Panc1 (cell line): ENCODE measurements around the gene TMTC2. TPM values are rescaled to one million over a fixed set of nuclear protein-coding genes. Genes with fewer than 3 reads are reported as not detected.

Experiments
- ATAC-seq: fragments of 200-7000 bp; cut with Tn5 transposase; 2 replicates; pipeline ENCODE4 v1.9.1; 2020; ENCODE audit warnings: mild to moderate bottlenecking, moderate library complexity
- BruUV-seq: library from RNA; stranded (reverse); fragments of 400-500 nt; replicated peaks from 2 replicates; lab custom pipeline; 2021; lab: Mats Ljungman, UMichigan
- CTCF ChIA-PET: fragments of 300-600 bp; sonication (Branson Sonifier 250); formaldehyde crosslinking; loops from one replicate; lab custom pipeline; 2022; ENCODE audit warnings: antibody characterized with exemption; lab: Charles Lee
- POLR2A ChIA-PET: fragments of 300-600 bp; sonication (Branson Sonifier 250); formaldehyde crosslinking; loops from one replicate; lab custom pipeline; 2022; ENCODE audit warnings: antibody characterized with exemption; lab: Charles Lee
- DNase-seq: peaks from one replicate; pipeline ENCODE4 v3.0.0-alpha.2; 2010; ENCODE audit warnings: low read depth, low spot score
- H3K27ac ChIP-seq: 2 replicates; pipeline ENCODE4 v1.5.1; 2011; ENCODE audit warnings: mild to moderate bottlenecking, low read length, inconsistent platforms
- H3K27me3 ChIP-seq: fragments of 200-500 bp; sonication (Bioruptor generic); 2 replicates; pipeline ENCODE4 v1.6.0; 2014; ENCODE audit warnings: low read length, inconsistent platforms; ENCODE audit not compliant: control insufficient read depth, insufficient read depth
- H3K36me3 ChIP-seq: fragments of 200-500 bp; sonication (Bioruptor generic); 2 replicates; pipeline ENCODE4 v1.5.1; 2014; ENCODE audit warnings: inconsistent platforms, mild to moderate bottlenecking, low read length, moderate library complexity; ENCODE audit not compliant: control insufficient read depth, insufficient read depth
- H3K4me1 ChIP-seq: 2 replicates; pipeline ENCODE4 v1.5.1; 2011; ENCODE audit warnings: inconsistent platforms, mild to moderate bottlenecking, low read length, moderate library complexity; ENCODE audit not compliant: control insufficient read depth, insufficient read depth
- H3K4me3 ChIP-seq, 2 experiments: 2 replicates each; pipeline ENCODE4 v1.5.1; 2011 to 2012; ENCODE audit warnings: low read depth in 2 of 2, low read length in 2 of 2, mild to moderate bottlenecking in 2 of 2, inconsistent platforms in 1 of 2, moderate library complexity in 1 of 2
- H3K9me3 ChIP-seq: fragments of 200-500 bp; sonication (Bioruptor generic); 2 replicates; pipeline ENCODE4 v1.5.1; 2014; ENCODE audit warnings: low read depth, mild to moderate bottlenecking, inconsistent platforms, low read length, moderate library complexity; ENCODE audit not compliant: control insufficient read depth, insufficient read depth
- POLR2AphosphoS5 ChIP-seq: IDR thresholded peaks from 2 replicates; pipeline ENCODE4 v1.6.1; 2012; ENCODE audit warnings: mild to moderate bottlenecking, low read depth, low read length, moderate library complexity
- SIN3A ChIP-seq: IDR thresholded peaks from 2 replicates; pipeline ENCODE4 v1.6.1; 2012; ENCODE audit warnings: low read depth, mild to moderate bottlenecking, low read length, moderate library complexity, borderline replicate concordance; ENCODE audit not compliant: insufficient read depth
- TCF7L2 ChIP-seq: IDR thresholded peaks from 2 replicates; pipeline ENCODE4 v1.6.1; 2011; ENCODE audit warnings: mild to moderate bottlenecking, low read depth, low read length, inconsistent platforms
- in situ Hi-C: cut with HindIII; loops from 2 replicates; pipeline ENCODE4 v1.10.0; 2016; ENCODE audit warnings: low sequenced_read_pairs, low pct_unique_long_range_greater_than_20kb
- intact Hi-C: fragments of 100-400 bp; cut with micrococcal nuclease; formaldehyde crosslinking; loops from one replicate; pipeline ENCODE4 v1.10.0; 2022; ENCODE audit not compliant: unreplicated experiment
- total RNA-seq: library from RNA; stranded (reverse); gene quantifications from one replicate; pipeline ENCODE4 v1.2.1, GENCODE V29; 2021; ENCODE audit not compliant: unreplicated experiment
- TF ChIP-seq, protein P1 (sequence below): fragments of 450-650 bp; IDR thresholded peaks from 2 replicates; pipeline ENCODE4 v1.5.1; 2017; ENCODE audit warnings: mild to moderate bottlenecking
- TF ChIP-seq, protein P2 (sequence below), 2 experiments: IDR thresholded peaks; 2 replicates each; pipeline ENCODE4 v1.6.1; 2011 to 2012; ENCODE audit warnings: low read depth in 2 of 2, control low read depth in 1 of 2, low read length in 1 of 2, mild to moderate bottlenecking in 1 of 2, moderate library complexity in 1 of 2; ENCODE audit not compliant: insufficient read depth in 1 of 2

TMTC2 gene
- total RNA-seq, 1 experiment from 2014 or later, result 5.7 TPM

DNA sequence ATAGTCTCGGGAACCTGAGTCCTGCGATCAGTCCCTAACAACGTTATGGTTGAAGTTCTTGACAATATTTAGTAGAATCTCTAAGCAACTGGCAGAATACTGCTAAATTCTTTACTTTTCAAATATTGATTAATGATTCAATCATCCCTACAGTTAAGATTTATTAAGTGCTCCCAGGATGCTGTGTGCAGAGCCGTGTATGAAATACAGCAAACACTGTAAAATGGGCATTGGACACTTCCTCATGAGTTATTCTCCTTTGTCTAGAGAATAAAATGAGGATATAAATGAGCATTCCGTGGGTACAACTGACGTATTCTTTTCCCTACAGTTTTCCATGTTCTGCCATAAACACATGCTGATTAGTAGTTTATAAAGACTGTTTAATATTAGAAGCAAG is 372.4 kb downstream of the TMTC2 start:
- CTCF ChIA-PET, result no interaction called here
- H3K4me1 ChIP-seq, result no peaks in the 10 kb centered on the region
- ATAC-seq, result no peak
- DNase-seq, result no peak
- H3K27ac ChIP-seq, result no peak overlapping the region
- intact Hi-C loops, result no loop called here
- H3K36me3 ChIP-seq, result no peaks in the 10 kb centered on the region
- H3K9me3 ChIP-seq, result no peaks in the 10 kb centered on the region
- TF ChIP-seq SIN3A (no peak), TCF7L2 (no peak)
- TF ChIP-seq, protein P1, sequence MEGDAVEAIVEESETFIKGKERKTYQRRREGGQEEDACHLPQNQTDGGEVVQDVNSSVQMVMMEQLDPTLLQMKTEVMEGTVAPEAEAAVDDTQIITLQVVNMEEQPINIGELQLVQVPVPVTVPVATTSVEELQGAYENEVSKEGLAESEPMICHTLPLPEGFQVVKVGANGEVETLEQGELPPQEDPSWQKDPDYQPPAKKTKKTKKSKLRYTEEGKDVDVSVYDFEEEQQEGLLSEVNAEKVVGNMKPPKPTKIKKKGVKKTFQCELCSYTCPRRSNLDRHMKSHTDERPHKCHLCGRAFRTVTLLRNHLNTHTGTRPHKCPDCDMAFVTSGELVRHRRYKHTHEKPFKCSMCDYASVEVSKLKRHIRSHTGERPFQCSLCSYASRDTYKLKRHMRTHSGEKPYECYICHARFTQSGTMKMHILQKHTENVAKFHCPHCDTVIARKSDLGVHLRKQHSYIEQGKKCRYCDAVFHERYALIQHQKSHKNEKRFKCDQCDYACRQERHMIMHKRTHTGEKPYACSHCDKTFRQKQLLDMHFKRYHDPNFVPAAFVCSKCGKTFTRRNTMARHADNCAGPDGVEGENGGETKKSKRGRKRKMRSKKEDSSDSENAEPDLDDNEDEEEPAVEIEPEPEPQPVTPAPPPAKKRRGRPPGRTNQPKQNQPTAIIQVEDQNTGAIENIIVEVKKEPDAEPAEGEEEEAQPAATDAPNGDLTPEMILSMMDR, result no peak
- H3K27me3 ChIP-seq, result no peaks in the 10 kb centered on the region
- no peak overlapping the region for H3K4me3 ChIP-seq
- POLR2A ChIA-PET, result no interaction called here
- no TSS peak for BruUV-seq
- in situ Hi-C loops, result no loop called here

DNA sequence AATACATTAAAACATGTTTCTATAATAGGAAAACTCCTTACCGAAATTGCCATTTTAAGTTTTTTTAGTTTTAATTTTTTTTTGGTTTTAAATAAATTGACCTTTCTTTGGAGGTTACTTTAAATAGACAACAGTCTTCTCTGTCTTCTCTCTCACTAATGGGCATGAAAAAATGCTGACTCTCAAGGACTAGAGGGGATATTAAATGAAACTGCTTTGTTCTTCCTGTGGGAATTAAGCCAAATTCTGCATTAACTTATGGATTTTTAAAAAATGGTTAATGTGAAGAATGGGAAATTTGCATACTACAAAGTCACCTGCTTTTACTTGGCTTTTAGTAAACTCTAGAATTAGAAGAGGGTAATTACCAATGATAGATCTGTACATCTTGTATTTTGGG is 378.9 kb downstream of the TMTC2 start:
- in situ Hi-C loops (no loop called here), intact Hi-C loops (no loop called here)
- ATAC-seq (no peak), DNase-seq (no peak)
- no peak overlapping the region for H3K27ac ChIP-seq
- H3K36me3 ChIP-seq, result no peaks in the 10 kb centered on the region
- no peaks in the 10 kb centered on the region for H3K4me1 ChIP-seq
- no peaks in the 10 kb centered on the region for H3K27me3 ChIP-seq
- H3K4me3 ChIP-seq, result no peak overlapping the region
- POLR2A ChIA-PET, result no interaction called here
- TF ChIP-seq TCF7L2, result no peak
- TF ChIP-seq, protein P1, result no peak
- TF ChIP-seq POLR2AphosphoS5, result no peak
- TF ChIP-seq, protein P2, sequence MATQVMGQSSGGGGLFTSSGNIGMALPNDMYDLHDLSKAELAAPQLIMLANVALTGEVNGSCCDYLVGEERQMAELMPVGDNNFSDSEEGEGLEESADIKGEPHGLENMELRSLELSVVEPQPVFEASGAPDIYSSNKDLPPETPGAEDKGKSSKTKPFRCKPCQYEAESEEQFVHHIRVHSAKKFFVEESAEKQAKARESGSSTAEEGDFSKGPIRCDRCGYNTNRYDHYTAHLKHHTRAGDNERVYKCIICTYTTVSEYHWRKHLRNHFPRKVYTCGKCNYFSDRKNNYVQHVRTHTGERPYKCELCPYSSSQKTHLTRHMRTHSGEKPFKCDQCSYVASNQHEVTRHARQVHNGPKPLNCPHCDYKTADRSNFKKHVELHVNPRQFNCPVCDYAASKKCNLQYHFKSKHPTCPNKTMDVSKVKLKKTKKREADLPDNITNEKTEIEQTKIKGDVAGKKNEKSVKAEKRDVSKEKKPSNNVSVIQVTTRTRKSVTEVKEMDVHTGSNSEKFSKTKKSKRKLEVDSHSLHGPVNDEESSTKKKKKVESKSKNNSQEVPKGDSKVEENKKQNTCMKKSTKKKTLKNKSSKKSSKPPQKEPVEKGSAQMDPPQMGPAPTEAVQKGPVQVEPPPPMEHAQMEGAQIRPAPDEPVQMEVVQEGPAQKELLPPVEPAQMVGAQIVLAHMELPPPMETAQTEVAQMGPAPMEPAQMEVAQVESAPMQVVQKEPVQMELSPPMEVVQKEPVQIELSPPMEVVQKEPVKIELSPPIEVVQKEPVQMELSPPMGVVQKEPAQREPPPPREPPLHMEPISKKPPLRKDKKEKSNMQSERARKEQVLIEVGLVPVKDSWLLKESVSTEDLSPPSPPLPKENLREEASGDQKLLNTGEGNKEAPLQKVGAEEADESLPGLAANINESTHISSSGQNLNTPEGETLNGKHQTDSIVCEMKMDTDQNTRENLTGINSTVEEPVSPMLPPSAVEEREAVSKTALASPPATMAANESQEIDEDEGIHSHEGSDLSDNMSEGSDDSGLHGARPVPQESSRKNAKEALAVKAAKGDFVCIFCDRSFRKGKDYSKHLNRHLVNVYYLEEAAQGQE (IDR thresholded peaks at IDR 0.05; ENCODE audit: insufficient read depth in 1 of 2, low read depth in 2 of 2, low read length in 1 of 2), result no peak
- TF ChIP-seq SIN3A, result no peak
- CTCF ChIA-PET, result no interaction called here
- no peaks in the 10 kb centered on the region for H3K9me3 ChIP-seq
- BruUV-seq, result no TSS peak
